Measurements from ENCODE around the gene FAM83F.

DNA sequence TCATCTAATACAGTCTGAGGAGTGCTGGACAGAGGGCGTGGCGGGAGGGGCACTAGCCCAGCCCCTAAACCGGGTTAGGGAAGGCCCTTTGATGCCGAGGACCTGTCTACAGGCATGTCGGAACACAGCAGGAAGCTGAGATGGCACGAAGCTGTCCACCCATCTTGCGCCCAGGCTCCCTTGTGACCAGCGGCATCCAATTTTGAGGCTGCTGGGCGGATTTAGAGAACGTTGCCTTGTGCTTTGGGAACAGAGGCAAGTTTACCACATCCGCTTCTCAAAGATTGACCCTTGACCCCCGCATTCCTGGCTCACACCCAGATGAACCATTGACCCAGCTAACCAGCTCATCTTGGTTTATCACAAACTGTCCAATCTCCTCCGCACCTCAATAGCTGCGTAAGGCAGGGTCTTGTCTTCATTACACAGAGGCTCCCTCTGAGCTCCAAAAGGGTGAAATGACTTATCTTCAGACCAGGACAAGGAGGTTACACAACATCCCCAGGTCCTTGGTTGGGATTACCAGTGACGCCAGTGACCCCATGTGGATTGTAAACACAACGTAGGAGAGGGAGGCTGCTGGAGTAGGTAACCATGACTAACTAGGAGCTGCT, 4.5 kb downstream of the FAM83F start:
- TF ChIP-seq, protein P1, sequence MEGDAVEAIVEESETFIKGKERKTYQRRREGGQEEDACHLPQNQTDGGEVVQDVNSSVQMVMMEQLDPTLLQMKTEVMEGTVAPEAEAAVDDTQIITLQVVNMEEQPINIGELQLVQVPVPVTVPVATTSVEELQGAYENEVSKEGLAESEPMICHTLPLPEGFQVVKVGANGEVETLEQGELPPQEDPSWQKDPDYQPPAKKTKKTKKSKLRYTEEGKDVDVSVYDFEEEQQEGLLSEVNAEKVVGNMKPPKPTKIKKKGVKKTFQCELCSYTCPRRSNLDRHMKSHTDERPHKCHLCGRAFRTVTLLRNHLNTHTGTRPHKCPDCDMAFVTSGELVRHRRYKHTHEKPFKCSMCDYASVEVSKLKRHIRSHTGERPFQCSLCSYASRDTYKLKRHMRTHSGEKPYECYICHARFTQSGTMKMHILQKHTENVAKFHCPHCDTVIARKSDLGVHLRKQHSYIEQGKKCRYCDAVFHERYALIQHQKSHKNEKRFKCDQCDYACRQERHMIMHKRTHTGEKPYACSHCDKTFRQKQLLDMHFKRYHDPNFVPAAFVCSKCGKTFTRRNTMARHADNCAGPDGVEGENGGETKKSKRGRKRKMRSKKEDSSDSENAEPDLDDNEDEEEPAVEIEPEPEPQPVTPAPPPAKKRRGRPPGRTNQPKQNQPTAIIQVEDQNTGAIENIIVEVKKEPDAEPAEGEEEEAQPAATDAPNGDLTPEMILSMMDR (IDR thresholded peaks at IDR 0.05): no peak
- TF ChIP-seq POLR2A (IDR thresholded peaks at IDR 0.05): no peak
- no peak for TF ChIP-seq EP300 (IDR thresholded peaks at IDR 0.05)
- no peak for TF ChIP-seq POLR2AphosphoS5 (IDR thresholded peaks at IDR 0.05)

Data from sigmoid colon (tissue), 4 donors.